NCI-H460 (cell line): ENCODE measurements around the gene NANOGP8. TPM values are rescaled to one million over a fixed set of nuclear protein-coding genes. Genes with fewer than 3 reads are reported as not detected.
"Not testable (repeated sequence)": the region's sequence is repeated elsewhere in the genome, so short reads cannot be mapped to it uniquely, and the experiment has no call there.

ENCODE experiments used
- DNase-seq: peaks from one replicate; pipeline ENCODE4 v3.0.0-alpha.2; 2016; ENCODE audit warnings: low read depth; ENCODE audit errors: extremely low read depth
- total RNA-seq: library from RNA; depleted of rRNA; stranded (reverse); fragments of >200 nt; shearing (Covaris generic); gene quantifications from 2 replicates; pipeline ENCODE4 v1.2.3, GENCODE V29; 2014

The NANOGP8 gene
- total RNA-seq, 1 experiment from 2014 or later, result not detected

DNA sequence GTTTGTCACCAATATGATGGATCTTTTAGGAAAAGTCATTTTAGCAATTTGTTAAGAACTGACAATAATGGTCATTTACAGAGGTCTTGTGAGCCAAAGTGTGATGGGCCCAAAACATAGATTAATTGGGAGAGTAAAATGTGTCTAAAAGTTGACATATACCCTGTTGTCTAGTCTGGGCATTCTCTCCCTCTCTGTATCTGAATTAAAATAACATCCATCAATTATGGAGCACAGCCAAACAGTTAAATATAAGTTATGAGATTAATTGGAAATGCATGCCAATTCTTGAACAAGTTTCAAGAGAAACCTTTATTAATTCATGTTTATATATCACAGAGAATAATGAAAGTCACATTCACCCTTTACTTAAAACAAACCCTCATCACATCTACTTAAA, 13.6 kb upstream of the NANOGP8 start:
- DNase-seq, result no peak

DNA sequence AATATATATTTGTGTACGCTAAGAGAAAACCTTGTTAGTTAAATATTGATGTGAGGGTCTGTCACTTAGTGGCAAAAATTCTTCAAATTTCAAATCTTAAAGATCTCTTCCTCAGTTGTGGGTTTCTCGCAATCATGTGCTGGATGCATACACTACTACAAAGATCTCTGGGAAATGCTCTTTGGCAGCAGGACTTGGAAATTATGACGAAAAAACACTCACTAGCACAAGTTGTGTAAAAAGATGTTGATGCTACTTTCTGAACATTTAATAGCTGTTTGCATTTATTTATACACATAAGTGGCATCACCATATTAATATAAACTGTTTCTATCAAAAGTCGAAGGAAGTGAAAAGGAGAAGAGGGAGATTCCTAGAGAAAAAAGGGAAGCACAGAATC, 10.8 kb upstream of the NANOGP8 start:
- DNase-seq, result no peak

DNA sequence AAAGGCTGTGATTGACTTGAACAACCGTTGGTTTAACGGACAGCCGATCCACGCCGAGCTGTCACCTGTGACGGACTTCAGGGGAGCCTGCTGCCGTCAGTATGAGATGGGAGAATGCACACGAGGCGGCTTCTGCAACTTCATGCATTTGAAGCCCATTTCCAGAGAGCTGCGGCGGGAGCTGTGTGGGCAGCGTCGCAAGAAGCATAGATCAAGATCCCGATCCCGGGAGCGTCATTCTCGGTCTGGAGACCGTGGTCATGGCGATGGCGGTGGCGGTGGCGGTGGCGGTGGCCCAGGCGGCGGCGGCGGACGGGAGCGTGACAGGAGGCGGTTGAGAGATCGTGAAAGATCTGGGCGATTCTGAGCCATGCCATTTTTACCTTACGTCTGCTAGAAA, 7.8 kb upstream of the NANOGP8 start:
- no peak for DNase-seq

DNA sequence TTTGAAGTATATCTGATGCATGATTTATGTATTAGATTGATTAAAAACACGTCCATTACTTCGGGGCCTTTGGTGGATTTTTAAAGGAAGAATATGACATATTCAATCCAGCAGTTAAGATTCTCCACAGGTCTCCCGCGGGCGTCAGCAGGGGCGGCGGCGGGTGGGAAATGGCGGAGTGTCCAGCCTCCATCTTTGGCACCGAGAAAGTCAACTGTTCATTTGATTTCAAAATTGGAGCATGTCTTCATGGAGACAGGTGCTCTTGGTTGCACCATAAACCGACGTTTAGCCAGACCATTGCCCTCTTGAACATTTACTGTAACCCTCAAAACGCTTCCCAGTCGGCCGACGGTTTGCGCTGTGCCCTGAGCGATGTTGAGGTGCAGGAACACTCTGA, 7.2 kb upstream of the NANOGP8 start:
- no peak for DNase-seq

DNA sequence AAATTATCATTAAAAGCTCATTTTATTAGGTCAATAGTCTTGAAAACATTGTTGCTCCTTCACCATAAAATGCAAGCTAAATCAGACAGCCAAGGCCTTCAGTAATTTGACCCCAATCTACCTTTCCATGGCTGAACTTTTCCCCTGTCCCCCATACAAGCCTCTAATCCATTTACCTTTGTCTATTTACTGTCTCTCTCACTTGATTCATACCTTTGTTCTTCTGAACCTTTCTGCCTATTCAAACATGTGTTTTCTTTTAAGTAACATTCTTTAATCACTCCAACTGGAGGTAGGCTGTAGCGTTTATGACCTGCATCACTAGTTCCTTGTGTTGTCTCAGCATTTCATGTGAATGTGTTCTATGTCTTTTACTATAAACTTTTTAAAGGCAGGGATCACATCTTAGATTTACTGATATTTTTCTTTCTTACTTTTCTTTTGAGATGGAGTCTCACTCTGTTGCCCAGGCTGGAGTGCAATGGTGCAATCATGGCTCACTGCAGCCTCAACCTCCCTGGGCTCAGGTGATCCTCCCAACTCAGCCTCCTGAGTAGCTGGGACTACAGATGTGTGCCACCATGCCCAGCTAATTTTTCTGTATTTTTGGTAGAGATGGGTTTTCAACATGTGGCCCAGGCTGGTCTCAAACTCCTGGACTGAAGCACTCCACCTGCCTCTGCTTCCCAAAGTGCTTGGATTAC, 5.2 kb upstream of the NANOGP8 start:
- DNase-seq, result no peak

DNA sequence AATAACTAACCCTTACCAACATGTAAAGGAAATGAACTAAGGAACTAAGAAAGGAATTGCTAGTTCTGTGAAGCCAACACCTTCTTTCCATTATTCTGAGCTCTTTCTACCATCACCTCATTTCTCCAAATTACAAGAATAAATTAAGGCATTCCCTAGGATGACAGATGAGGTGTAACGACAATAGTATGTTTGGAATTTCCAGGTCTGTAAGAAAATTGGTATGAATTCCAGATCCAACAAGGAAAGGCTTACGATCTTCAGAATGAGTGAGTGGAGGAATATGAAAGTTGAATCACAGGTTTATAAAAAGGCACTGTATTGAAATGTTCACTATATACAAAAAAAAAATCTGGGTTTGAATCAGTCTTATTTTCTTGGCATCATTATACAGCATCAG, 4.5 kb upstream of the NANOGP8 start:
- no peak for DNase-seq

DNA sequence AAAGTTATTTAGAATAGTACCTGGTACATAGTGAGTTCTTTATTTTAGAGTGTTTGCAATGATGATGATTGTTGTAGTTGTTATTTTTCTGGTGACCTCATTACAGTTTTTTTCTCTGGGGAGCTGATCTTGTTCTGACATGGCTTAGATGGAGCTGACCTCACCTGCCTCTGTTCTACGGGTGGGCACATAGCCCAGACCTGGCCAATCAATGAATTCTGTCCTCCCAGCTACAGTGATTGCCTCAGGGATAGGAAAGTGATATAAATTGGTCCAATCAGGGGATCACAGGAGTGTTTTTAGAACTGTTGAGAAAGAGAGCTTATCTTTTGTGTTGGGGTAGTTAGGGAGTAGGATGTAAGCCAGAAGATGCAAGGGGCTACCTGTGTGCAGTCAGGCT, 3.2 kb upstream of the NANOGP8 start:
- no peak for DNase-seq

DNA sequence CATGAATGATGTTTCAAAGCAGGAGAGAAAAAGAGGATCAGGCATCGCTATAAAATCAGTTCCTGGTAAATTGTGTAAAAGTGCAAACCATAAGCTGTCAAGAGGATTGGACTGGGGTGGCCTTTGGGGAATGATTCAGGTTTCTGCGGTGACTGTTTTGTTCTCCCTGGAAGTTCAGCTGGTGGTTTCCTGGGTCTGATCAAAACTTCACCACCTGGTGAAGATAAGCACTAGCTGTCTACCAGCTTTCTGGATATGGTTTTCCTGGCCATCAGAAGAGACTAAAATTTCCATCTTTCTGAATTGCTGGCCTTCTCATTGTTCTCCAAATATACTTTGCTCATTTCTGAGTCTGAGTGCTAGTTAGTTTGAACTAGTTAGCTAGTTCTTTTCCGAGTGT, 2.7 kb upstream of the NANOGP8 start:
- DNase-seq, result no peak

DNA sequence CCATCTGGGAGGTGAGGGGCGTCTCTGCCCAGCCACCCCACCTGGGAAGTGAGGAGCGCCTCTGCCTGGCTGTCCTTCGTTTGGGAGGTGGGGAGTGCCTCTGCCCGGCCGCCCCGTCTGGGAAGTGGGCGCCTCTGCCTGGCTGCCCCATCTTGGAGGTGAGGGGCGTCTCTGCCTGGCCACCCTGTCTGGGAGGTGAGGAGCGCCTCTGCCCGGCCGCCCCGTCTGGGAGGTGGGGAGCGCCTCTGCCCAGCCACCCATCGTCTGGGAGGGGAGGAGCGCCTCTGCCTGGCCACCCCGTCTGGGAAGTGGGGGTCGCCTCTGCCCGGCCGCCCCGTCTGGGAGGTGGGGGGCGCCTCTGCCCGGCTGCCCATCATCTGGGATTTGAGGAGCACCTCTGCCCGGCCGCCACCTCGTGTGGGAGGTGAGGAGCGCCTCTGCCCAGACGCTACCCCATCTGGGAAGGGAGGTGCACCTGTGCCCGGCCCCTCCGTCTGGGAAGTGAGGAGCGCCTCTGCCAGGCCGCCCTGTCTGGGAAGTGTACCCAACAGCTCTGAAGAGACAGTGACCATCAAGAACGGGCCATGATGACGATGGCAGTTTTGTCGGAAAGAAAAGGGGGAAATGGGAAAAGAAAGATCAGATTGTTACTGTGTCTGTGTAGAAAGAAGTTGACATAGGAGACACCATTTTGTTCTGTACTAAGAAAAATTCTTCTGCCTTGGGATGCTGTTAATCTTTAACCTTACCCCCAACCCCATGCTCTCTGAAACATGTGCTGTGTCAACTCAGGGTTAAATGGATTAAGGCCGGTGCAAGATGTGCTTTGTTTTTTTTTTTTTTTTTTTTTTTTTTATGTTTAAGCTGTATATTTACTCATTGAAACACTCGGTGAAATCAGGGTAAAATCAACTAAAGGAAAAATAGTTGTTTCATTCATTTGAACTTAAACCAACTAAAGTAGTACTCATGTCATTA, 2.4 kb downstream of the NANOGP8 start:
- not testable (repeated sequence) for DNase-seq

DNA sequence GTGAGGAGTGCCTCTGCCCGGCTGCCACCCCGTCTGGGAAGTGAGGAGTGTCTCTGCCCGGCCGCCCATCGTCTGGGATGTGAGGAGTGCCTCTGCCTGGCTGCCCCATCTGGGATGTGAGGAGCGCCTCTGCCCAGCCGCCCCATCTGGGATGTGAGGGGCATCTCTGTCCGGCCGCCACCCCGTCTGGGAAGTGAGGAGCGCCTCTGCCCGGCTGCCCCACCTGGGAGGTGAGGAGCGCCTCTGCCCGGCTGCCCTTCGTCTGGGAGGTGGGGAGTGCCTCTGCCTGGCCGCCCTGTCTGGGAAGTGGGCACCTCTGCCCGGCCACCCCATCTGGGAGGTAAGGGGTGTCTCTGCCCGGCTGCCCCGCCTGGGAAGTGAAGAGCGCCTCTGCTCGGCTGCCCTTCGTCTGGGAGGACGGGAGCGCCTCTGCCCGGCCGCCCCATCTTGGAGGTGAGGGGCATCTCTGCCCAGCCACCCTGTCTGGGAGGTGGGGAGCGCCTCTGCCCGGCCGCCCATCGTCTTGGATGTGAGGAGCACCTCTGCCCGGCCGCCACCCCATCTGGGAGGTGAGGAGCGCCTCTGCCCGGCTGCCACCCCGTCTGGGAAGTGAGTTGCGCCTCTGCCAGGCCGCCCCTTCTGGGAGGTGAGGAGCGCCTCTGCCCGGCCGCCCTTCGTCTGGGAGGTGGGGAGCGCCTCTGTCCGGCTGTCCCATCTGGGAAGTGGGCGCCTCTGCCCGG, 3.3 kb downstream of the NANOGP8 start:
- not testable (repeated sequence) for DNase-seq

DNA sequence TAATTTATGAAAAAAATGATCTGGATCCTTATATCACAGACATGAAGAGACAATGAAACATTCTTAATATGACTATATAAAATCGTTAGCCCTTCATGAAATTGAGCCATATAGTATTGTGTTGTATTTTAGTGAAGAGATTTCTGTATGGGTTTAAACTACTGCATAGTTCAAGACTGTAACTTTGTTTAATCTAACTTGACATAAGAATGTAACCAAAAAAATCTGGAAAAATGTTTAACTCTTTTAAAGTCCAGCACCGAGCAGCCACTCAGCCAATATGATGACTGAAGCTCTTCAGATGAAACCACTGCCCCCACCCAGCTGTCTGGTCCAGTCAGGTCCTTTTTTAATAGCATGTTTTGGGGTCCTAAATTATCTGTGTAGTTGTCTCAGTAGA, 4.9 kb downstream of the NANOGP8 start:
- DNase-seq, result no peak

DNA sequence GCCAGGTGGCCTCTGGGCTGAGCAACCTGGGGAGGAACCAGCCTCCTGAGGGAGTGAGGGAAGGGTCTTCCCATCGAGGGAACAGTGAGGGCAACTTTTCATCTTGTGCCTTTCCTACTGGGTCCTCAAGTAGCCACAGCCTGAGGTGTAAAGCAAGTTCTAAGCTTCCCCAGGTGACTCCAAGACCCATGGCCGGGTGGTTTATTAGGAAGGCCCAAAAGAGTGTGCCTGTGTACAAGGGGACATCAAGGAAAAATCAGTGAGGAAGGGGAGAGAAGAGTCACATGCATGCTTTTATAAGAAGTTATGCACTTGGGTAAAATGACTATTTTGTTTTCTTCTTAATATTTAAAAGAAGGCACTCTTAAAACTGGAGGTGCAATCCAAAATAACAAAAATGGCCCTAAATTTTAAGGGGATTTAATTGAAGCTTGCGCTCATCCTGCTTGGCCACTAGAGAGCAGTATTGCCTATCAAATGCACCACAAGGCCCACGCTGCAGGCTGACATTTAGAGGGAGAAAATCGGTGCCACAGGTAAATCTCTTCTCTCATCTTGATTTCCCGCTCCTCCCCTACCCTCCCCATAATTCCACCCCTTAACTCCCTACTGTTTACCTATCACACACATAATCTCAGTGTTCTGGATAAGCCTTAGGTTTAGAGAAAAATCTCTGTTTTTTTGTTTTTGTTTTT, 6.7 kb downstream of the NANOGP8 start:
- DNase-seq, result peak; percentile 33

DNA sequence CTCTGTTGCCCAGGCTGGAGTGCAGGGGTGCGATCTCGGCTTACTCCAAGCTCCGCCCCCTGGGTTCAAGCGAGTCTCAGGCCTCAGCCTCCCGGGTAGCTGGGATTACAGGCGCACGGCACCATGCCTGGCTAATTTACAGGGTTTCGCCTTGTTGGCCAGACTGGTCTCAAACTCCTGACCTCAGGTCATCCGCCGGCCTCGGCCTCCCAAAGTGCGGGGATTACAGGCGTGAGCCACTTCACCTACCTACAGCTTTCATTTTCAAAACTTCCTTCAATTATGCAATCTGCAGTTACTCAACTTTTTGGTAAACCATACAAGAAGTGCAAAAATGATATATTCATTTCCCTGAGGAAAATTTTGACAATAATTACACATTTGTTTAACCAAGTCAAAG, 14.0 kb downstream of the NANOGP8 start:
- DNase-seq, result no peak

DNA sequence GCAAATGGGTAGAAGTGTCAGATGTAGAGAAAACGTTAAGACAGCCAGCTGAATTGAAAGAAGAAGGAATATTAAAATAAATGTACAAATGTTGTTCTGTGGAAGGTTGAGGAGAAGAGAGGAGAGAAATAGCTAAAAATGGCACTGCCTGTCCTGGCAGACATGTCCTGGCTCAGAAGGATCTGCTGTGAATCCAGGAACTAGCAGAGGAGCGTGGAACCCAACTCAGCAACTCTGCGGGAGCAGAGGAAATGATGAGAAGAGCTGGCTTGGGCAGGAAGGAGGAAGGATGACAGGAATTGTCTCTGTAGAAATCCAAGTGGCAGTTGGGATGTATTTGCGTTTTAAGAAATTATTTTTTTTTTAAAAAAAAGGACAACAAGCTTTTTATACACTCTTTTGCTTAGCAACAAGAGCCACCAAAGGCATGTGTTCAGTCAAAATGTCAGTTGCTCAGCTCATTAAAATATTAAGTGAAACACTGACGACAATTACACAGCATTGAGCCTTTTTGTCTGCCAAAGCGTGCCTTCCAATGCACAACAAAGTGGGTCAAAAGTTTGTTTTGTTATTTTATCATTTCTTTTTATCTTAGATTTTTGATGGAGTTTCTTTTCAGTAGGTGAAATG, 16.1 kb downstream of the NANOGP8 start:
- DNase-seq, result no peak

DNA sequence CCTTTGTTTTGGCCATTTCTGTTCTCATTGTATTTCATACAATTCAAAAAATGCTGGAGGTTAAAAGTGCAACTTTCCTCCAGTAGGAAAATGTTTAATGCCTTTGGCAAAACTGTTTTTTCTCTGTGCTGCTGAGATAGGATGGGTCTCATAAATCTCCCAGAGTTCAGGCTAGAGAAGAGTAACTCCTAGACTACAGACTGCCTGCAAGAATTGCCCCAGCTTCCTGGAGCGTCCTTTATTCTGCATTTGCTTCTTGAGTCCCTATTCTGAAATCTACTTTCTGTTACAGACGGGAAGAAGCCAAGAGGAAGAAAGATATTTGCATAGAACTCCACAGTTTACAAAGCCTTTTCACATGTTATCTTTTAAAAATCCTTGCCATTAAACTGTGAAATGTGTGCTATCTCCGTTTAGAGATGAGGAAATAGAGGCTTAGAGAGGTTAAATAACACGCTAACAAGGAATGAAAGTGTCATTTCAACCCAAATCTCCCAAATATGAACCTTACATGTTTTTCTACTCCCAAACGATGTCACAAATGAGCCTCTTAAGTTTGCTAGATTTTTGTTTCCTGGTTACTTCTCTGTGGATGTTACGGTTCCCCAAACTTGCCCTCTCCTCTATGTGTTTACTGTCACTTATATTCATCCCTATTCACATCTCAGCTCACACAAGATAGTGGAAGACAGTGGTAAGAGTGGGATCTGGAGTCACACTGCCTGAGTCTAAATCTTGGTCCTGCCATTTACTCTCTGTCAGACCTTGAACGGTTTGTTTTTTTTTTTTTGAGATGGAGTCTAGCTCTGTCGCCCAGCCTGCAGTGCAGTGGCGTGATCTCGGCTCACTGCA, 17.4 kb downstream of the NANOGP8 start:
- no peak for DNase-seq

DNA sequence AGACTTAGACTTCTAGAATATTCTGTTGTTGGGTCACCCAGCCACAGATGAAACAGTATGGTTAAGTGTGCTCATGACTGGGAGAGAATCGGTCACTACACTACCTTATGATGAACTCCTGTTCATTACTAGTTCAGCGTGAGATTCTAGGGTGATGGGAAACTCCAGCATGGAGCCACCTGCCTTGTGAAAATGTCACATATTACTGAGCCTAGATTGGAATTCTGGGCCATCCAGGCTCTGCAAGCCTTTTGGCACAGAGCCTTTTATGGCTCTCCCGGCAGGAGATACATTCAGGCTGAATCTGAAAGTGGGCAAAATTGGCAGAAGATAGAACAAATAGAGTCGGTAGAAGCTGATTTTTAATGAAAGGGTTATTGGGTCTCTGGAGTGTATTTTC, 19.0 kb downstream of the NANOGP8 start:
- DNase-seq, result no peak

DNA sequence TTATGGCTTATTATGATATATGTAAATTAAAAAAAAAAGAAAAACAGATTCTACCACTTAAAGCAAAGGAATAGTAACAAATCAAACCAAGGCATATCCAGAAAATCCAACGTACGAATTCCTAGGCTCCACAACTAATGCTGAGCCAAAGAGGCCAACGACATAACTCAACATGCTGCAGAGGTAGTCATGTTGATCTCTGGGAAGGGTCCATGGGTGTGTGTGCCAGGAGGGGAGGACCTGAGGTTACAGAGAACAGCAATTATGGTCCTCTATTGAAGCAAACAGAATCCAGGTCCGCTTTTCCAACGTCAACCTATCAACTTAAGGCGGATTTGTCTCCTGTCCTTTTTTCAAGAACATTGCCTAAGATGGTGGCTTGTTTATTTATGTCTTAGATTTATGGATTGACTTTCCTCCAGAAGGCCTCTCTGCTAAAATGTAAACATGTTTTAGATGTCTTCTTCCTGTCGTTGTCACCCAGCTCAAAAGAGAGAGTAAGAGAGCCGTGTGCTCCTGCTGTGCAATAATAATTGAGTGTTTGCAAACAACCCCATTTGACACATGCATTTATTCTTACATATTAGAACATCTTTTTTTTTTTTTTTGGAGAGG, 20.4 kb downstream of the NANOGP8 start:
- DNase-seq, result no peak

DNA sequence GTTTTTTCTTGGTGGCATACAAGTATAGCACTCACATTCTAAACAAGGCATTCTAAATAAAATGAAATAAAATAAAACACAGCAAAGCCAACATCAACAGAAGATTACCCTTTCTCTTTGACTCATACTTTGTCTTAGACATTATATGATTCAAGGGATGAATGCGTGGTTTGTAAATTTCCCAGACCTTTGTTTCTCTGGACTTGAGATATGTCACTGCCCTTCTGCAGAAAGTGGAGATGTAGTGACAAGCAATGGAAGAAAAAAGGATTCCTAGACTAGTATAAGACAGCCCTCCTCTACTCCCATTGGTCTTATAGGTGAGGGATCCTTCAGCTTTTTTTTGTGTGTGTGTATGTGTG, 22.4 kb downstream of the NANOGP8 start:
- DNase-seq, result no peak
